A549 (cell line): ENCODE results near the gene L3MBTL1. TPM values are rescaled to one million over a fixed set of nuclear protein-coding genes. Genes with fewer than 3 reads are reported as not detected.

Source experiments
- ATAC-seq, 2 experiments: fragments of 200-7000 bp in 1 of 2; fragments of >200 bp in 1 of 2; cut with Nextera tagmentation in 1 of 2; cut with Tn5 transposase in 1 of 2; 3 replicates each; pipeline versions ENCODE4 v1.8.0 to v1.9.1; 2018 to 2020; ENCODE audit warnings: mild to moderate bottlenecking in 1 of 2, moderate library complexity in 1 of 2
- CTCF ChIA-PET: fragments of 300-600 bp; sonication (Branson Sonifier 250); formaldehyde crosslinking; extraction: SDS; loops from one replicate; lab custom pipeline; 2021; ENCODE audit warnings: antibody characterized with exemption, inconsistent platforms; lab: Yijun Ruan, JAX
- POLR2A ChIA-PET: fragments of 350-600 bp; formaldehyde crosslinking; extraction: SDS; loops from one replicate; lab custom pipeline; 2021; ENCODE audit warnings: antibody characterized with exemption, inconsistent platforms; lab: Yijun Ruan, JAX
- DNase-seq, 2 experiments: peaks; one replicate each; pipeline versions ENCODE4 v3.0.0 to v3.0.0-alpha.2; 2011 to 2016; ENCODE audit warnings: low read depth in 1 of 2, low spot score in 1 of 2
- FAIRE-seq: peaks from 2 replicates; lab custom pipeline; 2011; peaks lifted over from hg19 to GRCh38; lab: Jason Lieb, UNC
- H3K27ac ChIP-seq, 2 experiments: fragments of >200 bp; sonication (Bioruptor Twin); formaldehyde crosslinking; 3 replicates each; pipeline ENCODE4 v1.5.1; 2016 to 2017
- H3K4me1 ChIP-seq: fragments of >200 bp; sonication (Bioruptor Twin); formaldehyde crosslinking; 3 replicates; pipeline ENCODE4 v1.6.1; 2016
- H3K4me2 ChIP-seq: fragments of >200 bp; sonication (Bioruptor Twin); formaldehyde crosslinking; 3 replicates; pipeline ENCODE4 v1.6.1; 2016
- H3K4me3 ChIP-seq: fragments of >200 bp; sonication (Bioruptor Twin); formaldehyde crosslinking; 3 replicates; pipeline ENCODE4 v1.5.1; 2016
- H3K9me3 ChIP-seq: fragments of >200 bp; sonication (Bioruptor Twin); formaldehyde crosslinking; 3 replicates; pipeline ENCODE4 v1.6.1; 2016
- BHLHE40 ChIP-seq: IDR thresholded peaks from 2 replicates; pipeline ENCODE4 v1.6.1; 2012; ENCODE audit warnings: low read depth, low read length, inconsistent platforms
- CEBPB ChIP-seq, 2 experiments: fragments of >200 bp in 1 of 2; sonication (Bioruptor Twin) in 1 of 2; formaldehyde crosslinking in 1 of 2; IDR thresholded peaks; 2 replicates each; pipeline ENCODE4 v1.6.1; 2012 to 2016
- CHD4 ChIP-seq: fragments of 200-600 bp; sonication (generic); IDR thresholded peaks from 2 replicates; pipeline ENCODE4 v1.6.1; 2016; ENCODE audit warnings: antibody characterized with exemption, mild to moderate bottlenecking, borderline replicate concordance
- EHMT2 ChIP-seq: fragments of 200-600 bp; sonication (generic); IDR thresholded peaks from 2 replicates; pipeline ENCODE4 v1.6.1; 2016; ENCODE audit warnings: antibody characterized with exemption, low read depth, mild to moderate bottlenecking, moderate library complexity
- FOSB ChIP-seq: fragments of 250-450 bp; sonication (Bioruptor Pico); IDR thresholded peaks from 2 replicates; pipeline ENCODE4 v1.5.0; 2020; ENCODE audit warnings: mild to moderate bottlenecking, moderate library complexity
- FOXS1 ChIP-seq: fragments of 250-450 bp; sonication (Bioruptor Pico); IDR thresholded peaks from 2 replicates; pipeline ENCODE4 v1.5.0; 2020; ENCODE audit warnings: mild to moderate bottlenecking, moderate library complexity
- GATA3 ChIP-seq: IDR thresholded peaks from 2 replicates; pipeline ENCODE4 v1.6.1; 2012; ENCODE audit warnings: borderline replicate concordance
- HEYL ChIP-seq: fragments of 250-450 bp; sonication (Bioruptor Pico); IDR thresholded peaks from 2 replicates; pipeline ENCODE4 v1.8.0; 2021; ENCODE audit warnings: mild to moderate bottlenecking, moderate library complexity
- HOXA7 ChIP-seq: fragments of 250-450 bp; sonication (Bioruptor Pico); IDR thresholded peaks from 2 replicates; pipeline ENCODE4 v1.5.0; 2020; ENCODE audit warnings: mild to moderate bottlenecking, moderate library complexity
- MAFK ChIP-seq: fragments of 450-650 bp; IDR thresholded peaks from 2 replicates; pipeline ENCODE4 v1.6.1; 2014; ENCODE audit not compliant: partially characterized antibody
- PHF8 ChIP-seq: fragments of 200-600 bp; sonication (generic); IDR thresholded peaks from 2 replicates; pipeline ENCODE4 v1.6.1; 2016; ENCODE audit warnings: low read depth, mild to moderate bottlenecking, antibody characterized with exemption, moderate library complexity, borderline replicate concordance
- RARB ChIP-seq: fragments of 250-450 bp; sonication (Bioruptor Pico); IDR thresholded peaks from 2 replicates; pipeline ENCODE4 v1.8.0; 2021; ENCODE audit warnings: mild to moderate bottlenecking, moderate library complexity
- RNF2 ChIP-seq: fragments of 200-600 bp; sonication (generic); IDR thresholded peaks from 2 replicates; pipeline ENCODE4 v1.6.1; 2016; ENCODE audit warnings: low read depth, mild to moderate bottlenecking, antibody characterized with exemption, moderate library complexity, borderline replicate concordance
- TFCP2L1 ChIP-seq: fragments of 250-450 bp; sonication (Bioruptor Pico); IDR thresholded peaks from 2 replicates; pipeline ENCODE4 v1.5.0; 2021; ENCODE audit warnings: mild to moderate bottlenecking
- TP53 ChIP-seq: fragments of 250-450 bp; sonication (Bioruptor Pico); IDR thresholded peaks from 2 replicates; pipeline ENCODE4 v1.5.0; 2021; ENCODE audit warnings: mild to moderate bottlenecking, moderate library complexity
- ZFP36 ChIP-seq: fragments of 450-650 bp; IDR thresholded peaks from 2 replicates; pipeline ENCODE4 v1.6.1; 2014; ENCODE audit warnings: borderline replicate concordance; ENCODE audit not compliant: partially characterized antibody
- ZSCAN20 ChIP-seq: fragments of 250-450 bp; sonication (Bioruptor Pico); IDR thresholded peaks from 2 replicates; pipeline ENCODE4 v1.8.0; 2022; ENCODE audit warnings: mild to moderate bottlenecking, moderate library complexity
- WGBS: methylation state at CpG from one replicate; pipeline ENCODE4 v1.1.6; 2017; ENCODE audit errors: missing lambda C conversion rate; 5-methylcytosine and 5-hydroxymethylcytosine counted together
- polyA plus RNA-seq, 4 experiments: library from polyadenylated mRNA; depleted of rRNA in 3 of 4; stranded (reverse); fragments of >200 nt; fragmentation: RNase III in 1 of 4; extraction: RNeasy Plus Mini Kit Qiagen cat#74134 plus additional on column Dnase treatment in 1 of 4; gene quantifications; 2 replicates in 3 of 4; 3 replicates in 1 of 4; pipeline ENCODE4 v1.2.3, GENCODE V29; 2011 to 2017
- TF ChIP-seq, protein P1 (sequence below): IDR thresholded peaks from 2 replicates; pipeline ENCODE4 v1.6.1; 2012
- TF ChIP-seq, protein P2 (sequence below): fragments of 250-450 bp; sonication (Bioruptor Pico); IDR thresholded peaks from 2 replicates; pipeline ENCODE4 v1.5.0; 2021; ENCODE audit warnings: mild to moderate bottlenecking, moderate library complexity, borderline replicate concordance
- TF ChIP-seq, protein P3 (sequence below): IDR thresholded peaks from 2 replicates; pipeline ENCODE4 v1.6.1; 2012; ENCODE audit warnings: low read depth, borderline replicate concordance
- TF ChIP-seq, protein P4 (sequence below): fragments of 450-650 bp; IDR thresholded peaks from 2 replicates; pipeline ENCODE4 v1.6.1; 2014; ENCODE audit warnings: antibody characterized with exemption
- TF ChIP-seq, protein P5 (sequence below): fragments of >200 bp; sonication (Bioruptor Twin); formaldehyde crosslinking; IDR thresholded peaks from 3 replicates; pipeline ENCODE4 v1.5.1; 2016
- TF ChIP-seq, protein P6 (sequence below): fragments of 150-350 bp; IDR thresholded peaks from 2 replicates; pipeline ENCODE4 v1.6.1; 2014; ENCODE audit warnings: low read depth, mild to moderate bottlenecking, low read length
- TF ChIP-seq, protein P7 (sequence below): fragments of >200 bp; sonication (Bioruptor Twin); formaldehyde crosslinking; IDR thresholded peaks from 3 replicates; pipeline ENCODE4 v1.6.1; 2016

Gene L3MBTL1
- polyA plus RNA-seq, 2 of the 4 experiments (the other 2 are of a cell fraction) = 2.5 to 3.8 TPM

DNA sequence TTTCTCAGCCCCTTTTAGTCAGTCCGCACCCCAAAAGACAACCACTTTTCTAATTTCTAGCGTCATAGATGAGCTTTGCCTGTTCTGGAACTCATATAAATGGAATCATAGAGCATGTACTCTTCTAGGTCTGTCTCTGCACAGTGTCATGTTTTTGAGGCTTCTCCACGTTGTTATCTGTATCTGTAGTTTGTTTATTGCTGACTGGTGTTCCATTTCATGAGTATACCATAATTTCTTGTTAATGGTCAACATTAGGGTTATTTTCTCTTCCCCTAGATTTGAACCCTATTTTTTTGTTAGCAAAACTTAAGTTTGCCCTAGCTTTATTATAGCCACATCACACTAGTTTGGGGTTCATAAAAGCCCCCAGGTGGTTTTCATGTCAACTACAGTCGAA lies 35.2 kb downstream of the L3MBTL1 start:
- POLR2A ChIA-PET = no interaction called here
- H3K4me1 ChIP-seq = peaks cover 7% of the 10 kb centered on the region; the same call in 2 of the 3 replicates
- FAIRE-seq (no peak), DNase-seq (no peak), ATAC-seq (no peak)
- CTCF ChIA-PET = interaction anchor here (0.6 kb wide), 4 partner anchors 19 to 403 kb away, joined by 3 to 5 read pairs (median 3); no protein-coding TSS in a partner anchor
- H3K9me3 ChIP-seq = peaks cover 5% of the 10 kb centered on the region; the same call in 1 of the 3 replicates
- TF ChIP-seq RARB (no peak), RNF2 (no peak), GATA3 (no peak), CEBPB (IDR thresholded peaks at IDR 0.05) (no peak), TFCP2L1 (no peak), FOXS1 (CRISPR knock-in tag) (no peak), CHD4 (no peak), MAFK (no peak), TP53 (CRISPR knock-in tag) (no peak), ZFP36 (no peak), EHMT2 (no peak)
- TF ChIP-seq, protein P1, sequence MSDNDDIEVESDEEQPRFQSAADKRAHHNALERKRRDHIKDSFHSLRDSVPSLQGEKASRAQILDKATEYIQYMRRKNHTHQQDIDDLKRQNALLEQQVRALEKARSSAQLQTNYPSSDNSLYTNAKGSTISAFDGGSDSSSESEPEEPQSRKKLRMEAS = no peak
- TF ChIP-seq, protein P2, sequence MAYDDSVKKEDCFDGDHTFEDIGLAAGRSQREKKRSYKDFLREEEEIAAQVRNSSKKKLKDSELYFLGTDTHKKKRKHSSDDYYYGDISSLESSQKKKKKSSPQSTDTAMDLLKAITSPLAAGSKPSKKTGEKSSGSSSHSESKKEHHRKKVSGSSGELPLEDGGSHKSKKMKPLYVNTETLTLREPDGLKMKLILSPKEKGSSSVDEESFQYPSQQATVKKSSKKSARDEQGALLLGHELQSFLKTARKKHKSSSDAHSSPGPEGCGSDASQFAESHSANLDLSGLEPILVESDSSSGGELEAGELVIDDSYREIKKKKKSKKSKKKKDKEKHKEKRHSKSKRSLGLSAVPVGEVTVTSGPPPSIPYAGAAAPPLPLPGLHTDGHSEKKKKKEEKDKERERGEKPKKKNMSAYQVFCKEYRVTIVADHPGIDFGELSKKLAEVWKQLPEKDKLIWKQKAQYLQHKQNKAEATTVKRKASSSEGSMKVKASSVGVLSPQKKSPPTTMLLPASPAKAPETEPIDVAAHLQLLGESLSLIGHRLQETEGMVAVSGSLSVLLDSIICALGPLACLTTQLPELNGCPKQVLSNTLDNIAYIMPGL = no peak
- TF ChIP-seq, protein P3, sequence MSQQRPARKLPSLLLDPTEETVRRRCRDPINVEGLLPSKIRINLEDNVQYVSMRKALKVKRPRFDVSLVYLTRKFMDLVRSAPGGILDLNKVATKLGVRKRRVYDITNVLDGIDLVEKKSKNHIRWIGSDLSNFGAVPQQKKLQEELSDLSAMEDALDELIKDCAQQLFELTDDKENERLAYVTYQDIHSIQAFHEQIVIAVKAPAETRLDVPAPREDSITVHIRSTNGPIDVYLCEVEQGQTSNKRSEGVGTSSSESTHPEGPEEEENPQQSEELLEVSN = no peak
- TF ChIP-seq, protein P4, sequence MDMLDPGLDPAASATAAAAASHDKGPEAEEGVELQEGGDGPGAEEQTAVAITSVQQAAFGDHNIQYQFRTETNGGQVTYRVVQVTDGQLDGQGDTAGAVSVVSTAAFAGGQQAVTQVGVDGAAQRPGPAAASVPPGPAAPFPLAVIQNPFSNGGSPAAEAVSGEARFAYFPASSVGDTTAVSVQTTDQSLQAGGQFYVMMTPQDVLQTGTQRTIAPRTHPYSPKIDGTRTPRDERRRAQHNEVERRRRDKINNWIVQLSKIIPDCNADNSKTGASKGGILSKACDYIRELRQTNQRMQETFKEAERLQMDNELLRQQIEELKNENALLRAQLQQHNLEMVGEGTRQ = no peak
- WGBS = 50% methylated on average over 4 of the region's 4 CpGs
- H3K27ac ChIP-seq = no peak overlapping the region
- H3K4me3 ChIP-seq = no peak overlapping the region
- no peak overlapping the region for H3K4me2 ChIP-seq

DNA sequence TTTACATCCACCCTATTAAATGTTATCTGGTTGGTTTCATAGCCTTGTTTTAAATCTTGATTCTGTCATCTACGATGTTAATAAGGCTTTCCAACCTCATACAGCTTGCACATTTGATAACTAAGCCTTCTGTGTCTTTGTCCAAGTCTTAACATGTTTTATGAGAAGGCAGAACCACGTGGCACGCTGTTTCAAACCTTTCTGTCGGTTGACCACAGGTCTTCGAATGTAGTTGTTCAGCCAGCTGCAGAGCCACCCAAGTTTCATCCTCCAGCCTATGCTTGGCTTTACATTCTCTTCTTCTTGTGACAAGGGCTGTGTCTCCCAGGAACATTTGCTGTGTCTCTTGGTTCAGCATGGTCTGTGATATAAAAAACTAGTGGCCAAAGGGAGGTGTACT lies 35.6 kb downstream of the L3MBTL1 start:
- TF ChIP-seq, protein P5, sequence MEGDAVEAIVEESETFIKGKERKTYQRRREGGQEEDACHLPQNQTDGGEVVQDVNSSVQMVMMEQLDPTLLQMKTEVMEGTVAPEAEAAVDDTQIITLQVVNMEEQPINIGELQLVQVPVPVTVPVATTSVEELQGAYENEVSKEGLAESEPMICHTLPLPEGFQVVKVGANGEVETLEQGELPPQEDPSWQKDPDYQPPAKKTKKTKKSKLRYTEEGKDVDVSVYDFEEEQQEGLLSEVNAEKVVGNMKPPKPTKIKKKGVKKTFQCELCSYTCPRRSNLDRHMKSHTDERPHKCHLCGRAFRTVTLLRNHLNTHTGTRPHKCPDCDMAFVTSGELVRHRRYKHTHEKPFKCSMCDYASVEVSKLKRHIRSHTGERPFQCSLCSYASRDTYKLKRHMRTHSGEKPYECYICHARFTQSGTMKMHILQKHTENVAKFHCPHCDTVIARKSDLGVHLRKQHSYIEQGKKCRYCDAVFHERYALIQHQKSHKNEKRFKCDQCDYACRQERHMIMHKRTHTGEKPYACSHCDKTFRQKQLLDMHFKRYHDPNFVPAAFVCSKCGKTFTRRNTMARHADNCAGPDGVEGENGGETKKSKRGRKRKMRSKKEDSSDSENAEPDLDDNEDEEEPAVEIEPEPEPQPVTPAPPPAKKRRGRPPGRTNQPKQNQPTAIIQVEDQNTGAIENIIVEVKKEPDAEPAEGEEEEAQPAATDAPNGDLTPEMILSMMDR = no peak
- TF ChIP-seq MAFK = no peak
- no peak for TF ChIP-seq HOXA7
- TF ChIP-seq ZFP36 = no peak
- TF ChIP-seq, protein P6, sequence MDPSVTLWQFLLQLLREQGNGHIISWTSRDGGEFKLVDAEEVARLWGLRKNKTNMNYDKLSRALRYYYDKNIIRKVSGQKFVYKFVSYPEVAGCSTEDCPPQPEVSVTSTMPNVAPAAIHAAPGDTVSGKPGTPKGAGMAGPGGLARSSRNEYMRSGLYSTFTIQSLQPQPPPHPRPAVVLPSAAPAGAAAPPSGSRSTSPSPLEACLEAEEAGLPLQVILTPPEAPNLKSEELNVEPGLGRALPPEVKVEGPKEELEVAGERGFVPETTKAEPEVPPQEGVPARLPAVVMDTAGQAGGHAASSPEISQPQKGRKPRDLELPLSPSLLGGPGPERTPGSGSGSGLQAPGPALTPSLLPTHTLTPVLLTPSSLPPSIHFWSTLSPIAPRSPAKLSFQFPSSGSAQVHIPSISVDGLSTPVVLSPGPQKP = no peak
- no peak for TF ChIP-seq PHF8
- TF ChIP-seq, protein P7, sequence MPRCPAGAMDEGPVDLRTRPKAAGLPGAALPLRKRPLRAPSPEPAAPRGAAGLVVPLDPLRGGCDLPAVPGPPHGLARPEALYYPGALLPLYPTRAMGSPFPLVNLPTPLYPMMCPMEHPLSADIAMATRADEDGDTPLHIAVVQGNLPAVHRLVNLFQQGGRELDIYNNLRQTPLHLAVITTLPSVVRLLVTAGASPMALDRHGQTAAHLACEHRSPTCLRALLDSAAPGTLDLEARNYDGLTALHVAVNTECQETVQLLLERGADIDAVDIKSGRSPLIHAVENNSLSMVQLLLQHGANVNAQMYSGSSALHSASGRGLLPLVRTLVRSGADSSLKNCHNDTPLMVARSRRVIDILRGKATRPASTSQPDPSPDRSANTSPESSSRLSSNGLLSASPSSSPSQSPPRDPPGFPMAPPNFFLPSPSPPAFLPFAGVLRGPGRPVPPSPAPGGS = no peak
- TF ChIP-seq EHMT2 = no peak
- no peak for TF ChIP-seq FOSB
- no peak for TF ChIP-seq BHLHE40
- TF ChIP-seq ZSCAN20 (CRISPR knock-in tag) = no peak
- no peak for TF ChIP-seq HEYL
- no peak for TF ChIP-seq GATA3
- DNase-seq (no peak), ATAC-seq (no peak), FAIRE-seq (no peak)
- H3K4me1 ChIP-seq = peaks cover 7% of the 10 kb centered on the region; the same call in 2 of the 3 replicates
- no peak overlapping the region for H3K4me3 ChIP-seq
- ChIA-PET POLR2A (no interaction called here), CTCF (interaction anchor here (0.6 to 1.2 kb wide), 5 partner anchors 18 to 403 kb away, joined by 3 to 5 read pairs (median 3); no protein-coding TSS in a partner anchor)
- H3K27ac ChIP-seq = no peak overlapping the region
- no peak overlapping the region for H3K4me2 ChIP-seq
- H3K9me3 ChIP-seq = peaks cover 6% of the 10 kb centered on the region; the same call in 1 of the 3 replicates
- 73% methylated on average over 5 of the region's 5 CpGs for WGBS
